NCI-H526 (cell line): ENCODE measurements around the gene ATG2A.

ENCODE experiments used
- DNase-seq, 2 experiments: peaks; one replicate each; lab custom pipeline; 2025; lab: John Stamatoyannopoulos, UW

Gene ATG2A

DNA sequence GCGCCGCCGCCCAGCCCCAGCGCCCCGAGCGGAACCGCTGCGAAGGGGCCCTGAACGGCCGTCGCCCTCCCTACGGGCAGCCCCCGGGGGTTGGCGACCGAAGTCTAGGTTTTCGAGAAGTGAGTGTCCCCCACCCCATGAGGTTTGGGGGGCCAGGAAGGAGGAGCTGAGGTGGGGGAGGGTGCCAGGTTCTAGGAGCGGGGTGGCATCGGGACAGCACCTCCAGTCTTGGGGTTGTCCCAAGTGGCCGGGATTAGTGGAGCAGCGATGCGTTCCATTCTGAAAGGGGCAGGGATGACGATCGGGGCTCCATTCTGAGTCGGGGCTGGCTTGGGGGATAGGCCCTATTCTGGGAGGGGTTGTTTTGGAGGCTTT, 7.9 kb upstream of the ATG2A start:
- DNase-seq = peak in 1 of 2 experiments; percentile 50

DNA sequence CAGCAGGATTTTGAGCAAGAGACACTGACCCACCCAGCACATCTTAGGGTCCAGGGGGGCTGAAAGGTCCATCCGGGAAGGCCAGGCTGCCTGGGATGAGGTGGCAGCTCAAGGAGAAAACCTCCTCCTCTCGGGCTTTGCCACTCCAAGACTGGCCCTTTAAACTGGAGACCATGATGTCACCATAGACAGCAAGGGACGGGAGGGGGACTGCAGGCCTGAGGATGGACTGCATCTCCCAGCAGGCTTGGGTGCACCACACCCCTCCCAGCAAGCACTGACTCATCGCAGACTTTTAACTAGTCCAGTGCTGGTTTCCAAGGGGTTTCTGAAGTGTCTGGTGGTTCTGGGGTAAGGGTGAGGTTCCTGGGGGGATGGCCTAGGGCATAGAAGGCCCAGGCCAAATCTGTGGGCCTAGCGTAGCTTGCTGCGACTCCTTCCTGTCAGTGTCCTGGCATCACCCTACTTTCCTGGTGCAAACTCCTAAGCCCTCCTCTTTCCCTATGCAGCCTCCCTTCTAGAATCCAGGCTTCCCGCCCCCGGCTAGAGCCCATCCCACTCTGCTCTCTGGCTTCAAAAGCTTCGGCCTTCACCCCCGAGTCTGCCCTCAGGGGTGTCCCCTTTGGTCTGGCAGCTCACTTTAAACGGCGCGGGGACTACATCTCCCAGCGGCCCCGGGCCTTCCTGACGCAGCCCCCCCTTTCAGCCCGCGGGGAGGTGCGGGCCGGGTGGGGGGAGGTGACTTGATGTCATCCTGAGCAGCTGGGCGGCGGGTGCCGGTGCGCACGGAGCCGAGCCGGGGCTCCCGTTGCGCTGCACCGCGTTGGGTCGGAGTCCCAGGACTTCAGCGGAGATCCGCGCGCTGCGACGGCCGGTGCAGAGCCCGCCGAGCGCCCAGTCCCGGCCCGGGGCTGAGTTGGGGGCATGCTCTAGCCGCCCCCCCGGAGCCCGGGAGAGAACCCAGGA, 7.2 kb upstream of the ATG2A start, which contains the start of gene PPP2R5B:
PPP2R5B (plus strand) TSS at position 746 of the 966 bp plus-strand sequence. CDS start 1,046 bp downstream, outside the sequence.
- peak; percentile 87 to 95 for DNase-seq

- DNase-seq = no peak
These were observed 6.2 kb upstream of the ATG2A start for GRCh38 chr11:64923151-64923661.

GRCh38 chr11:64921384-64921783, 4.4 kb upstream of the ATG2A start:
- no peak for DNase-seq

- no peak for DNase-seq
These were observed 3.1 kb upstream of the ATG2A start for GRCh38 chr11:64920124-64920523.

DNA sequence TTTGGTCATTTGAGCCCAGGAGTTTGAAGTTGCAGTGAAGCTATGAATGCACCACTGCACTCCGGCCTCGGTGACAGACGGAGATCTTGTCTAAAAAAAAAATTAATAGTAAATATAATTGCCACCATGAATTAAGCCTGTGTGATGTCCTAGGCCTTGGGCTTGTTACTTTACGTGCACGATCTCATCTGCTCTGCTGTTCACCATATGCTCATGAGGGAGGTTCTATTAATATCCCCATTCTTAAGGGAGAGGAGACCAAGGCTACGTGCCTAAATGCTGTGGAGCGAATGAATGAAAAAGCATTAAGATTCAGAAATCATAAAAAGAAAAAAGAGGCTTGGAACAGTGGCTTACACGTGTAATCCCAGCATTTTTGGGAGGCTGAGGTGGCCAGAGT, 2.6 kb upstream of the ATG2A start:
- no peak for DNase-seq

DNA sequence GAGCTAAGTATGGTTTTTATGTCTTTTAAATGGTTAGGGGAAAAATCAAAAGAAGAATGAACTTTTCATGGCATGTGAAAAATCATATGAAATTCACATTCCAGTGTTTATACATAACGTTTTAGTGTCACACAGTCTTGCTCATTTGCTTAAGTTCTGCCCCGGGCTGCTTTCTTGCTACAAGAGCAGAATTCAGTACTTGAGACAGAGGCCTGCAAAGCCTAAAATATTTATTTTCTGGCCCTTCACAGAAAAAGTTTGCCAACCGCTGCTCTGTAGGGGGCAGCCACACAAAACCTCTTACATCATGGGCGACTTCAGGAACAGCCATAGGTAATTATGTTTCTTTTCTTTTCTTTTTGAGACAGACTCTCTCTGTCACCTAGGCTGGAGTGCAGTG, 1.0 kb upstream of the ATG2A start:
- no peak for DNase-seq

- no peak for DNase-seq
These were observed 620 bp upstream of the ATG2A start for GRCh38 chr11:64917663-64917995.

GRCh38 chr11:64916040-64916774, 802 bp downstream of the ATG2A start:
- DNase-seq = peak in 1 of 2 experiments; percentile 34

DNA sequence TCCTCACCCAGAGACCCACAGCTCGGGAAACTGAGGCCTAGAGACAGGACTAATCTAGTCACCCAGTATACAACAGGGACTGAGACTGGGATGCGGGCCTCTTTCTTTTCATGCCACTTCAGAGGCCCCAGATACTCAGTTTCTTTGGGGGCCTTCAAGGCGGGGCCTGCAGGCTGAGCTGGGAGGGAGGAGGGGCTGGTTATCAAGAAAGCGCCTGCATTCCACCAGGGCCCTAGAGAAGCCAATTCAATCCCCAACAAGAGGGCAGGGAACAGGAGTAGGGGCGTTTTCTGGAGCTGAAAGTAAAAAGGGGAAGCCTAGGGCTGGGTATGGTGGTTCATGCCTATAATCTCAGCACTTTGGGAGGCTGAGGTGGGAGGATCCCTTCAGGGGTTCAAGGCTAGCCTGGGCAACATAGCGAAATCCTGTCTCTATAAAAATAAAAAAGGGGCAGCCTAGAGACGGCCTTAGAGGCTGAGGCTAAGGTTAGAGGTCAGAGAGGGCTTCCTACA, 1.6 kb downstream of the ATG2A start:
- no peak for DNase-seq

DNA sequence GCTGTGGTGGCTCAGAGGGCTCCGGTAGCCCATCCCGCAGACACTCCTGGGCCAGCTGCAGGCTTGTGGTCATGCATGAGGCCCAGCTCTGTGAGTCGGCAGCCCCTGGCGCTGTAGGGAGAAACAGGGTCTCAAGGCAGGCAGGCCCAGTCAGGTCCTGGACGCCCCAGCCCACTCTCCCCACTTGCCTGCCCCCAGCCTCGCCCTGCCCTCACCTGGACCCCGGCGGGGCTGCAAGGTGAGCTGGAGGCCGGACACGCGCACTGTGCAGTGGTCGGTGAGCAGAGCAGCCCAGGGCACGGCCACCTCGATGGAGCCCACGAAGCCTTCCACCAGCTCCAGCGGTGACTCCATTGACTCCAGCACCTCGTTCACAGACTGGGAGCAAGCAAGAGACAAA, 2.9 kb downstream of the ATG2A start:
- no peak for DNase-seq

DNA sequence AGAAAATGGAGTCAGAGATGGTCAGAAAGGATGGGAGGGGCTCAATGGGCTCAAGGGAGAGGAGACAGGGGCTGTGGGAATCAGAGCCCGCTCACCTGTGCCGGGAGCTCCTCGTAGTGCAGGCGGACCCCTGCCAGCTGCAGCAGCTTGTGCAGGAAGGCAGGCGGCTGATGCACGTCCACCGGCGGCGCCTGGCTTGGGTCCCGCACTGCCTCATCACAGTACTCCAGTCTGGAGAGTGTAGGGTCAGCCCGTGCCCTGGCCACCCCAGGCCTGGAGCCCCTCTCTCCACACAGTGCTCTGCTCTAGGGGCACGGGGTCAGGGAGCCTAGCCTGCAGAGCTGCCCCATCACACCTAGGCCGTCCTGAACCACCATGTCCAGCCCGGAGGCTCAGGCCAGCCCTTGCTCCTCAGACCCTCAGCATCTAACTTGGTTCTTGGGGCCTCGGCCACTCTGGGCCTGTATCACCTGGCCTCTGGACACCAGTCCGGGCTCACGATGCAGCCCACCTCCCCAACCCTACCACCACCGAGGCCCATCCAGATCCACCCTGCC, 3.8 kb downstream of the ATG2A start:
- no peak for DNase-seq

GRCh38 chr11:64911689-64912088, 5.3 kb downstream of the ATG2A start:
- DNase-seq = no peak

GRCh38 chr11:64911142-64911541, 5.9 kb downstream of the ATG2A start:
- no peak for DNase-seq

DNA sequence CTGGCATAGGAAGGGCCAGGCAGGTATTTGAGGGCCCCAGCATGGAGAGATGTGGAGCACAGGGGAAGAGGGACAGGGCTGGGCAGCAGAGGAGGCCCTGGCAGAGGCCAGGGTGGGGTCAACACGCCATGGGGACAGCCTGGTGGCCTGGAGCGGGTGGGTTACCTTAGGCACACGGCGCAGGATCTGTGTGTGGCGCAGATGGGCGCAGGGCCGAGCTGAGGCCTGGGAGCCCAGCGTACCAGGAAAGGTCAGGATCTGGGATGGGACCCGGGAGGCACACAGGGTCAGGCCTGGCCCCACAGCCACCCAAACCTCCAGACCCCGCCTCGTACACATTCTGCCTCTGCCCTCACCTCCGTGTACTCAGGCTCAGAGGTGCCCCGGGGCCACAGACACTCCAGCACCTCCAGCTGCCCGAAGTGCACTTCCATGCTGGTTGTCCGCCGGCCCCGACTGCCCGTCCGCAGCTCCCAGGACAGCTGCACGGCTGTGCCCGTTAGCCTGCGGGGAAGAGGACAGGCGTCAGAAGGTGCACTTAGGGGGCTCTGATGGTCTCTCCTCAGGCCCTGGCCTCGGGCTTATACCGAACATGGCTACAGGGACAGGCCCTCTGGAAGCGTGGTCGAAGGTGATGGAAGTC, 6.4 kb downstream of the ATG2A start:
- DNase-seq = no peak

GRCh38 chr11:64909653-64910343, 7.2 kb downstream of the ATG2A start:
- no peak for DNase-seq

DNA sequence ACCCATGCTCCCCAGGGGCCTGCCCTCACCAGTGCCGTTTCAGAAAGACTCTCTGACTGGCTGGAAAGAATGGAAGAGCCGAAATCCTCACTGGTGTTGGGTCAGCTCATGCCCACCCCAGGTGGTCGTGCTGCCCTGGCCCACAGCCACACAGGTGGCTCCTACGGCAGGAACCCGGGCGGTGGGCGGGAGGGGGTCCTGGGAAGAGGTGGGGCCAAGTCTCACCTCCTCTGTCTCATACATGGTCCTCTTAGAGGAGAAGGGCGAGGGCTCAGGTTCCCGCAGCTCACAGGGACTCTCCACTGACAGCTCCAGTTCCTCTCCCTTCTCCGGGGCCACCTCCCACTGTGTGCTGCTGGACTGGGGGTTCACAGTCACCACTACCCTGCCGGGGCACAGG, 8.2 kb downstream of the ATG2A start:
- no peak for DNase-seq

DNA sequence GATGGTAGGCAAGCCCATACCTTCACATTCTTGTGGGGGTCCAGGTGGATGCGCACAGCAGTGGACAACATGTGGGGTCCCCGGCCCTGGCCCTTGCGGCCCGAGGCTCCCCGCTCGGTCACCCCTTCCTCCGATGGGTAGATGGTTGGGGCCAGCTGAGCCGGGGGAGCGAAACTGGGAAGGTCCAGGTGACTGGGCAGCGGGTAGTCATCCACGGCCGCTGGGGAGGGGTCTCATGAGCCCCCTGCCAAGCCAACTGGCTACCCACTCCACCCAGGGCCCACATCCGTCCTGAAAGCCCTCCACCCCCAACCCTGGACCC, 10.7 kb downstream of the ATG2A start:
- no peak for DNase-seq

DNA sequence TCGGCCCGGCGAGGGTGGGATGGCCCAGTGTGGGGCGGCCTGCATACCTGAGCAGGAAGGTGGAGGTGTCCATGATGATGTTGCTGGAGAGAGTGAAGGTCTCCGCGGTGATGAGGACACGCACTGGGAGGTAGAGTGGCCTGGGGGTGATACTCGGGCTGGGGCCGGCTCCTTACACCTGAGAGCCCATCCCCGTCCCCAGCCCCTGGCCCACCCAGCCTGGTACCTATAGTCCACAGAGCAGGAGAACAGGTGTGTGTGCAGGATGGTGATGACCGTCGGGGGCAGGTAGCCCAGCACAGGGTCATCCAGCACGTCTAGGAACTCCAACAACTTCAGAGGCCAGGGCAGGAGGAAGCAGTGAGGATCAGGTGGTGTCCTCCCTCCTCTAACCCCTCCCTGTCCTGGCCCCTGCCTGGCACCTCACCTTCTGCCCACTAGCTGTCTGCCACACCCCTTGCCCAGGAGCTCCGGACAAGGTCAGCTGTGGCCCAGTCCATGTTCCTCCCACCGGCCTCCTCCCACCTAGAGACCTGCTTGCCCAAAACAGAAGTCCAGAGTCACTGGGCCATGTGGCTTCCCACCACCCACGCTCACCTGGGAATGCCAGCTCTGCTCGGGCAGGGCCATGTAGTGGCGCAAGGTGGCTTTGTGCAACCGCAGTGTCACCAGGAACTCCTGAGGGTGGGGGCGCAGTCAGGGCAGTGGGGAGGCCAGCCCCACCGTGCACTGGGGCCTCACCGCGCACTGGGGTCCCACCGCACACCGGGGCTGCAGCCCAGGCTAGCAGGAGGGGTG, 11.3 kb downstream of the ATG2A start:
- no peak for DNase-seq

DNA sequence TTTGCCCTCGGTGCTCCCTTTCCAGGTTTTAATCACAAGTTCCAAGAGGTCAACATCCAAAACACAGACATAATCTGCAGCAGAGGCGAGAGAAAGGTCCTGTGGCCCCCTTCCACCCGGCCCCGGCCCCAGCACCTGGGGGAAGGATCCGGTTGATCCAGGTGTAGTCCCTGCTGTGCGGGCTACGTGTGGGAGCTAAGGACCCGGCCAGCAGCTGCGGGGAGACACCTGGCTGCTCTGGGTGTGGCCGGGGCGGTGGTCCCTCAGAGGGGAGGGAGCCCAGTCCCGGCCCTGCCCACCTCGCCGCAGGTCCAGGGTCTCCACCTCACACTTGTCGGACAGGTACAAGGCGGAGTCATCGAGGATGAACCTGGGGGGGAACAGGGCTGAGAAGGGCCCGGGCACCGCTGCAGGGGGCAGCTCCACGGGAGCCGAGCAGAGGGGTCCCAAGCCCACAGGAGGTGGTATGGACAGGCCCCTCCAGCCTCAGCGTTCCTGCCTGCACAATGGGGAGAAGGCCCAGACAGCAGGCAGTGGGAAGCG, 13.6 kb downstream of the ATG2A start:
- DNase-seq = no peak
